Esophagus squamous epithelium (tissue), 5 donors: ENCODE results near the gene TNPO3. TPM values are rescaled to one million over a fixed set of nuclear protein-coding genes. Genes with fewer than 3 reads are reported as not detected.

ENCODE experiments used
- DNase-seq: peaks from one replicate; lab custom pipeline; 2025; lab: John Stamatoyannopoulos, UW
- H3K27ac ChIP-seq, 4 donors: fragments of 200-600 bp; sonication (generic); one replicate each; pipeline ENCODE4 v1.5.1; 2016 to 2019; ENCODE audit warnings: mild to moderate bottlenecking in 1 of 4
- H3K27me3 ChIP-seq, 4 donors: fragments of 200-600 bp; sonication (generic); 1 replicate in 3 of 4; 2 replicates in 1 of 4; pipeline versions ENCODE4 v1.5.1 to v1.6.0; 2017 to 2021; ENCODE audit warnings: antibody characterized with exemption in 1 of 4
- H3K36me3 ChIP-seq, 3 donors: fragments of 200-600 bp; sonication (generic); one replicate each; pipeline ENCODE4 v1.5.1; 2016 to 2019
- H3K4me1 ChIP-seq, 3 donors: fragments of 200-600 bp; sonication (generic); one replicate each; pipeline ENCODE4 v1.5.1; 2017 to 2019
- H3K4me3 ChIP-seq, 4 donors: fragments of 200-600 bp; sonication (generic); 1 replicate in 3 of 4; 2 replicates in 1 of 4; pipeline ENCODE4 v1.5.1; 2016 to 2019; ENCODE audit warnings: mild to moderate bottlenecking in 2 of 4, moderate library complexity in 1 of 4
- H3K9me3 ChIP-seq, 3 donors: fragments of 200-600 bp; sonication (generic); one replicate each; pipeline ENCODE4 v1.5.1; 2016 to 2019
- CTCF ChIP-seq, 6 experiments: fragments of 450-650 bp in 4 of 6; fragments of 200-600 bp in 2 of 6; sonication (generic) in 2 of 6; IDR thresholded peaks; one replicate each; pipeline ENCODE4 v1.5.1; 2016 to 2019; ENCODE audit warnings: antibody characterized with exemption in 6 of 6, mild to moderate bottlenecking in 4 of 6, moderate library complexity in 4 of 6
- POLR2A ChIP-seq, 4 donors: fragments of 450-650 bp; IDR thresholded peaks; one replicate each; pipeline ENCODE4 v1.6.1; 2017; ENCODE audit warnings: antibody characterized with exemption in 4 of 4, mild to moderate bottlenecking in 4 of 4, moderate library complexity in 3 of 4
- WGBS, 2 donors: methylation state at CpG; one replicate each; pipeline ENCODE4 v1.1.5; 2018; 5-methylcytosine and 5-hydroxymethylcytosine counted together
- intact Hi-C: fragments of 100-400 bp; cut with DNase I; formaldehyde crosslinking; loops from one replicate; pipeline ENCODE4 v1.15.0; 2022
- total RNA-seq, 4 donors: library from RNA; depleted of rRNA; stranded (reverse); fragments of >200 nt; gene quantifications; one replicate each; pipeline ENCODE4 v1.1.0, GENCODE V29; 2016
- donor health status: DM: yes; HTN: yes; CAD: no.

The TNPO3 gene
- total RNA-seq, 4 donors from 2014 or later = 26.4 to 49.6 (median 39.3) TPM

- H3K36me3 ChIP-seq = peaks cover 0 to 5% (median 0%) of the 10 kb centered on the region in 3 donors
- no peak for DNase-seq
- intact Hi-C loops = no loop called here
- no peaks in the 10 kb centered on the region for H3K9me3 ChIP-seq
- H3K27ac ChIP-seq = peak overlapping the region; percentile 66 to 83 (median 73)
- H3K4me1 ChIP-seq = peaks cover 4 to 44% (median 7%) of the 10 kb centered on the region in 3 donors
- WGBS, 2 donors = 0% methylated on average over 4 to 7 of the region's 30 CpGs
- TF ChIP-seq POLR2A (IDR thresholded peaks at IDR 0.05) (peak in 2 of 4 donors; percentile 9 to 19), CTCF (IDR thresholded peaks at IDR 0.05) (no peak)
- peaks cover 0 to 55% (median 0%) of the 10 kb centered on the region in 4 donors for H3K27me3 ChIP-seq
- peak overlapping the region; percentile 57 to 88 (median 64) for H3K4me3 ChIP-seq
Observed at GRCh38 chr7:128938544-128939074, 116.3 kb downstream of the TNPO3 start.

- Histone ChIP-seq H3K36me3 (peaks cover 0 to 5% (median 0%) of the 10 kb centered on the region in 3 donors), H3K4me1 (peaks cover 4 to 51% (median 7%) of the 10 kb centered on the region in 3 donors), H3K27ac (peak within 1 kb of the TSS; percentile 66 to 83 (median 73)), H3K4me3 (peak within 1 kb of the TSS; percentile 57 to 88 (median 64)), H3K27me3 (peaks cover 0 to 55% (median 0%) of the 10 kb centered on the region in 4 donors), H3K9me3 (no peaks in the 10 kb centered on the region)
- DNase-seq = no peak
- TF ChIP-seq POLR2A (IDR thresholded peaks at IDR 0.05) (peak in 2 of 4 donors; percentile 30 to 54), CTCF (IDR thresholded peaks at IDR 0.05) (no peak)
- 0% methylated on average over 1 of the region's 83 CpGs; no CpG with 5 or more reads in 1 of the 2 donors for WGBS, 2 donors
- intact Hi-C loops = no loop called here
Observed at GRCh38 chr7:128937647-128938543, 117.0 kb downstream of the TNPO3 start, which contains the start of gene IRF5. Gene IRF5, plus strand, starts transcription at chr7:128937927. Its CDS starts 4,155 bp downstream, at chr7:128942082.

- TF ChIP-seq POLR2A (IDR thresholded peaks at IDR 0.05) = no peak
- no peak for TF ChIP-seq CTCF (IDR thresholded peaks at IDR 0.05)
- intact Hi-C loops = no loop called here
- Histone ChIP-seq H3K36me3 (peaks cover 0 to 4% (median 0%) of the 10 kb centered on the region in 3 donors), H3K4me1 (peaks cover 4 to 53% (median 7%) of the 10 kb centered on the region in 3 donors), H3K4me3 (peak overlapping the region in 3 of 4 donors; percentile 57 to 88 (median 67)), H3K27me3 (peaks cover 0 to 55% (median 0%) of the 10 kb centered on the region in 4 donors), H3K9me3 (no peaks in the 10 kb centered on the region), H3K27ac (peak overlapping the region in 3 of 4 donors; percentile 68 to 83 (median 78))
- DNase-seq = no peak
- 59 to 66% methylated on average over 13 to 15 of the region's 17 CpGs for WGBS, 2 donors
Observed at GRCh38 chr7:128937271-128937646, 117.7 kb downstream of the TNPO3 start.

- H3K36me3 ChIP-seq = no peaks in the 10 kb centered on the region
- H3K27ac ChIP-seq = no peak overlapping the region
- peaks cover 0 to 55% (median 0%) of the 10 kb centered on the region in 4 donors for H3K27me3 ChIP-seq
- peaks cover 4 to 53% (median 7%) of the 10 kb centered on the region in 3 donors for H3K4me1 ChIP-seq
- WGBS, 2 donors = 81 to 100% methylated on average over 1 to 4 of the region's 4 CpGs
- intact Hi-C loops = no loop called here
- no peak for DNase-seq
- no peak overlapping the region for H3K4me3 ChIP-seq
- H3K9me3 ChIP-seq = no peaks in the 10 kb centered on the region
- TF ChIP-seq CTCF (IDR thresholded peaks at IDR 0.05) = no peak
- TF ChIP-seq POLR2A (IDR thresholded peaks at IDR 0.05) = no peak
Observed at GRCh38 chr7:128936798-128937197, 118.1 kb downstream of the TNPO3 start.
